Muscle of back (tissue), 11 donors: ENCODE measurements around the gene ARHGAP40. TPM values are rescaled to one million over a fixed set of nuclear protein-coding genes. Genes with fewer than 3 reads are reported as not detected.

Experiments used
- DNase-seq, 3 donors: peaks; one replicate each; pipeline versions ENCODE4 v3.0.0 to v3.0.0-alpha.2; 2013
- polyA plus RNA-seq, 10 donors: library from polyadenylated mRNA; unstranded; fragments of 120-200 nt; gene quantifications; one replicate each; pipeline ENCODE4 v1.2.1, GENCODE V29; 2013; ENCODE audit not compliant: insufficient read length in 10 of 10

Gene ARHGAP40
- polyA plus RNA-seq, 10 donors: 0.12 to 0.57 TPM; not detected in 8

GRCh38 chr20:38617011-38617829 is 15.6 kb downstream of the ARHGAP40 start:
- no peak for DNase-seq

- DNase-seq: no peak
Measured at GRCh38 chr20:38617830-38618196, 16.2 kb downstream of the ARHGAP40 start.

GRCh38 chr20:38620441-38620840 is 18.8 kb downstream of the ARHGAP40 start:
- DNase-seq: no peak

- no peak for DNase-seq
Measured at GRCh38 chr20:38623061-38623460, 21.5 kb downstream of the ARHGAP40 start.

- DNase-seq: no peak
Measured at GRCh38 chr20:38624084-38624483, 22.5 kb downstream of the ARHGAP40 start.

- no peak for DNase-seq
Measured at GRCh38 chr20:38625896-38626295, 24.3 kb downstream of the ARHGAP40 start.

GRCh38 chr20:38626921-38627659 is 25.5 kb downstream of the ARHGAP40 start:
- DNase-seq: no peak

- DNase-seq: no peak
Measured at GRCh38 chr20:38628580-38629470, 27.2 kb downstream of the ARHGAP40 start.

GRCh38 chr20:38629979-38630378 is 28.4 kb downstream of the ARHGAP40 start:
- no peak for DNase-seq

- no peak for DNase-seq
Measured at GRCh38 chr20:38630727-38631126, 29.1 kb downstream of the ARHGAP40 start.

GRCh38 chr20:38631155-38632022 is 29.8 kb downstream of the ARHGAP40 start:
- no peak for DNase-seq

- DNase-seq: peak; percentile 5 to 35 (median 28)
Measured at GRCh38 chr20:38633577-38634093, 32.0 kb downstream of the ARHGAP40 start.

- no peak for DNase-seq
Measured at GRCh38 chr20:38635721-38636288, 34.2 kb downstream of the ARHGAP40 start.

- DNase-seq: peak in 1 of 3 donors; percentile 60
Measured at GRCh38 chr20:38640521-38640920, 38.9 kb downstream of the ARHGAP40 start.

- DNase-seq: no peak
Measured at GRCh38 chr20:38642498-38642897, 40.9 kb downstream of the ARHGAP40 start.

- DNase-seq: no peak
Measured at GRCh38 chr20:38644588-38645260, 43.1 kb downstream of the ARHGAP40 start.

GRCh38 chr20:38645351-38645750 is 43.7 kb downstream of the ARHGAP40 start:
- DNase-seq: no peak

- peak; percentile 47 to 85 (median 78) for DNase-seq
Measured at GRCh38 chr20:38645980-38646858, 44.6 kb downstream of the ARHGAP40 start.
